H9 (cell line): ENCODE data around the gene MATN4. TPM values are rescaled to one million over a fixed set of nuclear protein-coding genes. Genes with fewer than 3 reads are reported as not detected.

Experiments
- DNase-seq: peaks from one replicate; pipeline ENCODE4 v3.0.0-alpha.2; 2017
- H2AFZ ChIP-seq: one replicate; pipeline ENCODE4 v1.6.1; 2013; ENCODE audit warnings: mild to moderate bottlenecking, low read length, control low read depth, moderate library complexity
- H2AK5ac ChIP-seq: 2 replicates; pipeline ENCODE4 v1.6.1; 2013; ENCODE audit warnings: low read length, control low read depth, mixed read lengths; ENCODE audit not compliant: insufficient read length
- H2BK120ac ChIP-seq: one replicate; pipeline ENCODE4 v1.6.1; 2013; ENCODE audit warnings: low read depth, mild to moderate bottlenecking, low read length, control low read depth, inconsistent platforms; ENCODE audit not compliant: poor library complexity, severe bottlenecking
- H2BK12ac ChIP-seq: 2 replicates; pipeline ENCODE4 v1.6.1; 2013; ENCODE audit warnings: low read length, control low read depth, mixed read lengths, low read depth; ENCODE audit not compliant: insufficient read length
- H2BK15ac ChIP-seq: 2 replicates; pipeline ENCODE4 v1.6.1; 2013; ENCODE audit warnings: low read depth, low read length, control low read depth
- H2BK20ac ChIP-seq: one replicate; pipeline ENCODE4 v1.6.1; 2013; ENCODE audit warnings: low read depth, mild to moderate bottlenecking, low read length, control low read depth, inconsistent platforms; ENCODE audit not compliant: poor library complexity, severe bottlenecking
- H2BK5ac ChIP-seq: 2 replicates; pipeline ENCODE4 v1.6.1; 2013; ENCODE audit warnings: low read length, control low read depth, mixed read lengths; ENCODE audit not compliant: insufficient read length
- H3K14ac ChIP-seq: 2 replicates; pipeline ENCODE4 v1.6.1; 2013; ENCODE audit warnings: low read length, control low read depth; ENCODE audit not compliant: insufficient read depth
- H3K18ac ChIP-seq: 2 replicates; pipeline ENCODE4 v1.6.1; 2013; ENCODE audit warnings: low read depth, mild to moderate bottlenecking, mixed read lengths, low read length, control low read depth; ENCODE audit not compliant: insufficient read length
- H3K23ac ChIP-seq: 2 replicates; pipeline ENCODE4 v1.6.1; 2013; ENCODE audit warnings: low read length, control low read depth, mixed read lengths, low read depth; ENCODE audit not compliant: insufficient read length
- H3K23me2 ChIP-seq: 2 replicates; pipeline ENCODE4 v1.6.1; 2013; ENCODE audit warnings: low read depth, mild to moderate bottlenecking, mixed read lengths, low read length, control low read depth; ENCODE audit not compliant: insufficient read length, poor library complexity, severe bottlenecking
- H3K27ac ChIP-seq: 2 replicates; pipeline ENCODE4 v1.5.1; 2013; ENCODE audit warnings: low read length, control low read depth, mixed read lengths, low read depth; ENCODE audit not compliant: insufficient read length
- H3K27me3 ChIP-seq: 2 replicates; pipeline ENCODE4 v1.6.1; 2013; ENCODE audit warnings: low read length, control low read depth, inconsistent platforms; ENCODE audit not compliant: insufficient read depth
- H3K4ac ChIP-seq: 2 replicates; pipeline ENCODE4 v1.6.1; 2013; ENCODE audit warnings: low read depth, mild to moderate bottlenecking, control low read depth, inconsistent platforms, low read length, moderate library complexity
- H3K4me1 ChIP-seq: 2 replicates; pipeline ENCODE4 v1.6.1; 2013; ENCODE audit warnings: low read length, control low read depth, inconsistent platforms; ENCODE audit not compliant: insufficient read depth
- H3K4me2 ChIP-seq: 2 replicates; pipeline ENCODE4 v1.6.1; 2013; ENCODE audit warnings: low read length, control low read depth, mixed read lengths; ENCODE audit not compliant: insufficient read length, insufficient read depth
- H3K56ac ChIP-seq: 2 replicates; pipeline ENCODE4 v1.6.1; 2013; ENCODE audit warnings: low read depth, mild to moderate bottlenecking, mixed read lengths, low read length, control low read depth; ENCODE audit not compliant: insufficient read length
- H3K79me1 ChIP-seq: 2 replicates; pipeline ENCODE4 v1.6.1; 2013; ENCODE audit warnings: low read depth, mild to moderate bottlenecking, moderate library complexity, low read length, control low read depth, inconsistent platforms; ENCODE audit not compliant: insufficient read depth, poor library complexity, severe bottlenecking
- H3K79me2 ChIP-seq: 2 replicates; pipeline ENCODE4 v1.6.1; 2013; ENCODE audit warnings: low read length, control low read depth, inconsistent platforms; ENCODE audit not compliant: insufficient read depth
- H3K9ac ChIP-seq: 2 replicates; pipeline ENCODE4 v1.6.1; 2013; ENCODE audit warnings: low read length, control low read depth, mixed read lengths; ENCODE audit not compliant: insufficient read length; ENCODE audit errors: extremely low read depth
- H3K9me3 ChIP-seq: one replicate; pipeline ENCODE4 v1.6.1; 2013; ENCODE audit warnings: low read depth, low read length, inconsistent platforms; ENCODE audit not compliant: control insufficient read depth
- H3T11ph ChIP-seq: one replicate; pipeline ENCODE4 v1.6.1; 2013; ENCODE audit warnings: mild to moderate bottlenecking, low read length, control low read depth, inconsistent platforms
- H4K20me1 ChIP-seq: one replicate; pipeline ENCODE4 v1.6.1; 2013; ENCODE audit not compliant: control insufficient read depth, insufficient read length, insufficient read depth
- H4K5ac ChIP-seq: 2 replicates; pipeline ENCODE4 v1.6.1; 2013; ENCODE audit warnings: low read depth, mild to moderate bottlenecking, mixed read lengths, low read length, control low read depth; ENCODE audit not compliant: insufficient read length
- H4K8ac ChIP-seq: replicated peaks from 2 replicates; pipeline ENCODE4 v1.6.1; 2013; ENCODE audit warnings: low read length, control low read depth, mixed read lengths, low read depth; ENCODE audit not compliant: insufficient read length
- H4K91ac ChIP-seq: 2 replicates; pipeline ENCODE4 v1.6.1; 2013; ENCODE audit warnings: low read depth, mild to moderate bottlenecking, moderate library complexity, mixed read lengths, low read length, control low read depth; ENCODE audit not compliant: insufficient read length
- H3K27ac Mint-ChIP-seq, 3 experiments: 2 replicates in 2 of 3; 3 replicates in 1 of 3; pipeline ENCODE4 v1.8.0; 2020 to 2021; ENCODE audit warnings: mixed read lengths in 3 of 3, mild to moderate bottlenecking in 1 of 3, moderate library complexity in 1 of 3
- H3K27me3 Mint-ChIP-seq: 2 replicates; pipeline ENCODE4 v1.8.0; 2021; ENCODE audit warnings: low read depth, mild to moderate bottlenecking, moderate library complexity, mixed read lengths
- H3K36me3 Mint-ChIP-seq, 3 experiments: 2 replicates in 2 of 3; 3 replicates in 1 of 3; pipeline ENCODE4 v1.8.0; 2020 to 2021; ENCODE audit warnings: low read depth in 3 of 3, mixed read lengths in 3 of 3; ENCODE audit not compliant: insufficient read depth in 1 of 3
- H3K4me1 Mint-ChIP-seq, 2 experiments: 2 replicates each; pipeline ENCODE4 v1.8.0; 2020; ENCODE audit warnings: mixed read lengths in 2 of 2
- H3K4me3 Mint-ChIP-seq, 2 experiments: 2 replicates in 1 of 2; 3 replicates in 1 of 2; pipeline ENCODE4 v1.8.0; 2020 to 2021; ENCODE audit warnings: mild to moderate bottlenecking in 2 of 2, mixed read lengths in 2 of 2, moderate library complexity in 1 of 2
- H3K9me3 Mint-ChIP-seq, 2 experiments: 2 replicates in 1 of 2; 3 replicates in 1 of 2; pipeline ENCODE4 v1.8.0; 2020; ENCODE audit warnings: mild to moderate bottlenecking in 2 of 2, mixed read lengths in 2 of 2, moderate library complexity in 1 of 2
- CTCF ChIP-seq: fragments of 200-600 bp; sonication (generic); conservative IDR thresholded peaks from 3 replicates; pipeline ENCODE4 v1.8.0; 2021; ENCODE audit warnings: antibody characterized with exemption, mild to moderate bottlenecking
- WGBS: extraction: QIAGEN DNeasy Blood & Tissue Kit; methylation state at CpG from one replicate; pipeline ENCODE4 v1.1.7; 2013; ENCODE audit warnings: missing lambda C conversion rate, low lambda C conversion rate, mixed read lengths; ENCODE audit not compliant: insufficient read length; ENCODE audit errors: extremely low coverage; 5-methylcytosine and 5-hydroxymethylcytosine counted together
- total RNA-seq: library from RNA; stranded (reverse); gene quantifications from 2 replicates; pipeline ENCODE4 v1.2.1, GENCODE V29; 2021

MATN4 gene
- total RNA-seq, 1 experiment from 2014 or later: 0.11 TPM

GRCh38 chr20:45315672-45316071 is 7.6 kb upstream of the MATN4 start:
- Histone ChIP-seq H4K8ac (no peak overlapping the region), H3K79me2 (no peaks in the 10 kb centered on the region), H3T11ph (no peak overlapping the region), H3K18ac (no peak overlapping the region), H3K14ac (no peak overlapping the region), H3K9me3 (no peaks in the 10 kb centered on the region), H3K23ac (no peak overlapping the region), H3K56ac (no peak overlapping the region), H3K4me1 (no peaks in the 10 kb centered on the region), H3K9ac (no peak overlapping the region), H3K27me3 (no peaks in the 10 kb centered on the region), H2AFZ (no peak overlapping the region), H2BK5ac (no peak overlapping the region), H3K23me2 (no peaks in the 10 kb centered on the region), H3K4me2 (no peak overlapping the region), H3K79me1 (no peaks in the 10 kb centered on the region), H2BK20ac (no peak overlapping the region), H2BK120ac (no peak overlapping the region), H2BK15ac (no peak overlapping the region), H4K91ac (no peak overlapping the region), H2AK5ac (no peak overlapping the region), H3K27ac (no peak overlapping the region), H4K20me1 (no peaks in the 10 kb centered on the region), H2BK12ac (no peak overlapping the region), H3K4ac (no peak overlapping the region), H4K5ac (no peak overlapping the region)
- Mint-ChIP-seq H3K36me3 (no peaks in the 10 kb centered on the region), H3K9me3 (peaks cover 1 to 5% of the 10 kb centered on the region in 2 experiments; a peak in 2 of 5 replicates), H3K4me1 (peaks cover 2 to 8% of the 10 kb centered on the region in 2 experiments; a peak in 1 of 4 replicates), H3K27me3 (peaks cover 24% of the 10 kb centered on the region), H3K4me3 (no peak overlapping the region), H3K27ac (no peak overlapping the region)
- TF ChIP-seq CTCF: no peak
- no CpG with 5 or more reads among the region's 4 CpGs for WGBS
- DNase-seq: no peak
